ENCODE results near the gene DIO3.

Gene DIO3

DNA sequence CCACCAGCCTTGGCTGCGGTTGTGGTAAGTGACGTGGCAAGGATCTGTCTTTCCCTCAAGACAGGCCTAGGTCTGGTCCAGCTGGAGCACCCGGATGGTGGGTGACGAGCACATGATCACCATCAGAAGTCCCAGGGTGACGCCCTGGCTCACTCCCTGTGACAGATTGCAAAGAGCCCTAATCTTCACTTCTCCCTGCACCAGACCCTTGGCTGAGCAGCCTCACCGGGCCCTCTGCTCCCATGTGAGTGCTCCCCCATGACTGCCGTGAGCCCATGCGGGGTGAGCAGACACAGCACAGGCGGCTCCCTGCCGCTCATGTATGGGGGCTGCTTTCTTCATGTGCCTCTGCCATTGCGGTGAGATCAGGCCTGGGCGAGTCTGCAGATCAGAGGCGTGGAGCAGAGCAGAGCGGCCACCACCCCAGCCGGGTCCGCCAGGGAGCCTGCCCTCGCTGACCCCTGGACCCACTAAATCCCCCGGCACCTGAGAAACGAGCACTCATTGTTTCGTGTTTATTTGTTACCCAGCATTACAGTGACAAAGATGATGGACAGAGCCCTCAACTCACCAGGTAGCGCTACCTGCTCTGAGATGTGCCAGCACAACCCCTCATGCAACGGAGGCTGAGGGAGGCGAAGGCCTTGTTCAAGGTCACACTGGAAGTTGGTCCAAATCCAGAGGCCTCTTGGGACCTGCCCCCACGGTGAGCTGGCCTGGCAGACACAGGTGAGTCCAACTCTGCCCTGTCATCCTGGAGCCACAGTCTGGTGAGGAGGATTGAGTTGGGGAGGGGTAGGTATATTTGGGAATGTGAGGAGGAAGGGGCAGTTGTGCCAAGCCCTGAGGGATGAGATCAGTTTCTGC lies 9.3 kb upstream of the DIO3 start:
- H3K36me3 ChIP-seq (ENCODE audit: insufficient read depth), result no peaks in the 10 kb centered on the region
- no peak overlapping the region for H3K27ac ChIP-seq
- H3K9ac ChIP-seq, result no peak overlapping the region
- TF ChIP-seq CTCF (conservative IDR thresholded peaks at IDR 0.05; ENCODE audit: low read depth, low read length), result no peak
- H4K20me1 ChIP-seq (ENCODE audit: insufficient read depth), result no peaks in the 10 kb centered on the region
- peaks cover 17% of the 10 kb centered on the region; the same call in 1 of the 2 replicates for H3K27me3 ChIP-seq (ENCODE audit: insufficient read depth, low read depth)
- H3K4me1 ChIP-seq (ENCODE audit: low read depth, poor library complexity, severe bottlenecking), result no peaks in the 10 kb centered on the region
- H3K79me2 ChIP-seq (ENCODE audit: insufficient read depth, low read depth), result no peaks in the 10 kb centered on the region
- no peak overlapping the region for H3K4me2 ChIP-seq
- H2AFZ ChIP-seq (ENCODE audit: low read depth), result no peak overlapping the region
- no peak overlapping the region for H3K4me3 ChIP-seq (IDR thresholded peaks at IDR 0.05; ENCODE audit: insufficient read depth, low read depth, low read length)

GRCh38 chr14:101552786-101553231 lies 8.5 kb upstream of the DIO3 start:
- Histone ChIP-seq H2AFZ (ENCODE audit: low read depth) (no peak overlapping the region), H3K27ac (no peak overlapping the region), H3K4me2 (no peak overlapping the region), H3K36me3 (ENCODE audit: insufficient read depth) (no peaks in the 10 kb centered on the region), H3K79me2 (ENCODE audit: insufficient read depth, low read depth) (no peaks in the 10 kb centered on the region), H3K4me3 (IDR thresholded peaks at IDR 0.05; ENCODE audit: insufficient read depth, low read depth, low read length) (no peak overlapping the region), H3K27me3 (ENCODE audit: insufficient read depth, low read depth) (peaks cover 17% of the 10 kb centered on the region; the same call in 1 of the 2 replicates), H3K4me1 (ENCODE audit: low read depth, poor library complexity, severe bottlenecking) (no peaks in the 10 kb centered on the region), H4K20me1 (ENCODE audit: insufficient read depth) (no peaks in the 10 kb centered on the region), H3K9ac (no peak overlapping the region)
- no peak for TF ChIP-seq CTCF (conservative IDR thresholded peaks at IDR 0.05; ENCODE audit: low read depth, low read length)

- Histone ChIP-seq H3K36me3 (ENCODE audit: insufficient read depth) (no peaks in the 10 kb centered on the region), H3K4me1 (ENCODE audit: low read depth, poor library complexity, severe bottlenecking) (no peaks in the 10 kb centered on the region), H3K9ac (no peak overlapping the region), H3K4me2 (no peak overlapping the region), H3K27me3 (ENCODE audit: insufficient read depth, low read depth) (peaks cover 17% of the 10 kb centered on the region; the same call in 1 of the 2 replicates), H4K20me1 (ENCODE audit: insufficient read depth) (no peaks in the 10 kb centered on the region), H3K27ac (no peak overlapping the region), H3K4me3 (IDR thresholded peaks at IDR 0.05; ENCODE audit: insufficient read depth, low read depth, low read length) (no peak overlapping the region), H3K79me2 (ENCODE audit: insufficient read depth, low read depth) (no peaks in the 10 kb centered on the region), H2AFZ (ENCODE audit: low read depth) (no peak overlapping the region)
- TF ChIP-seq CTCF (conservative IDR thresholded peaks at IDR 0.05; ENCODE audit: low read depth, low read length), result no peak
These were observed 7.9 kb upstream of the DIO3 start for GRCh38 chr14:101553393-101553792.

DNA sequence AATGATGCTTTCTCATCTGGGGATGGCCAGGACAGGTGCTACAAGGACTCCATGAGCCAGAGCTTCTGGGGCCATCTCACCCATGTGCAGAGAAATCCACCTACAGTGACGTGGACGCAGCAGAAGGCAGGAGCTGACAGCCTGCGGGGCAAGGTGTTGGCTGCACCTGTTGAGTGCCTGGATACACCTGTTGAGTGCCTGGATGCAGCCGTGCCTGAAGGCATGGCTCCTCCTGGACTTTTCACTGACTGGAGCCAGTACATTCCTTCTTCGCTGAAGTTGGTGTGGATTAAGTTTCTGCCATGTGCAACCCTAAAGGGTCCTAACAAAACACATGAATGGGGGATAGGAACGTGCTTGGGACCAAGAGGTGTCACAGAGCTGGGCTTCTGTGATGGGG lies 7.4 kb upstream of the DIO3 start:
- Histone ChIP-seq H3K36me3 (ENCODE audit: insufficient read depth) (no peaks in the 10 kb centered on the region), H3K4me3 (IDR thresholded peaks at IDR 0.05; ENCODE audit: insufficient read depth, low read depth, low read length) (no peak overlapping the region), H3K27me3 (ENCODE audit: insufficient read depth, low read depth) (peaks cover 16% of the 10 kb centered on the region; the same call in 1 of the 2 replicates), H3K4me2 (no peak overlapping the region), H2AFZ (ENCODE audit: low read depth) (no peak overlapping the region), H3K4me1 (ENCODE audit: low read depth, poor library complexity, severe bottlenecking) (no peaks in the 10 kb centered on the region), H3K79me2 (ENCODE audit: insufficient read depth, low read depth) (no peaks in the 10 kb centered on the region), H4K20me1 (ENCODE audit: insufficient read depth) (no peaks in the 10 kb centered on the region), H3K9ac (no peak overlapping the region), H3K27ac (no peak overlapping the region)
- no peak for TF ChIP-seq CTCF (conservative IDR thresholded peaks at IDR 0.05; ENCODE audit: low read depth, low read length)

Data from KMS-11 (cell line).